Measurements from ENCODE around the gene APBA3.

The APBA3 gene

DNA sequence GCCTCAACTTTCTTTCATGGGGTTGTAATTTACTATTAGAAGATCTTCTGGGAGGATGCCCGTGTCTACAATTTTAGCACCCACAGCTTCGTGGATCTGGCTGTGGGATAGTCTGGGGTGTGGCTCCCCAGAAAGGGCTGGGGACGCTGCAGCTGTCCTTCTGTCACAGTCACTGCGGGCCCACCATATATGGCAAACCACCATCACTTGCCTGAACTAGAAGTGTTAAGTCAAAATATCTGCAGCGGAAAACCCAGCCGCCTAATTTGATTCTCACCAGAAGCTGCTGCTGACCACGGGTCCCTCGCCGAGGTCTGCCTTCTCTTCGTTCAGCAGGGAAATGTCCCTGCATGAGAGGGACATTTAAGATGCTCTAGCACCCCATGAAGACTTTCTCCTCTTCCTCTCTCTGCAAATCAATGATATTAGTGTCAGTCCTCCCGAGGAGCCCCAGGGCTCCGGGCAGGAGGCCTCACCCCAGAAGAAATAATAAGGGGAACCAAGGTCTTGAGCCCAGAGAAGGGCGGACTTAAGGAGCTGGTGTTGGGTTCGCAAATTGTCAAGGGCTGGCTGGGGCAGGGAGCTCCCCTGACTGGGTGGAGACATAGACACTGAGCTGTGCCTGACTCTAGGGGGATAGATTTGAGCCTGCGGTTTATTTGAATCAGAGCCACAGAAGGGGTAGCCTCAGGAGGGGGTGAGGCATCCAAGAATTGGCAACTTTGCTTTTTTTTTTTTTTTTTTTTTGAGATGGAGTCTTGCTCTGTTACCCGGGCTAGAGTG, 27.7 kb upstream of the APBA3 start:
- no peak overlapping the region for H3K4me3 ChIP-seq (ENCODE audit: low read depth, low read length)

DNA sequence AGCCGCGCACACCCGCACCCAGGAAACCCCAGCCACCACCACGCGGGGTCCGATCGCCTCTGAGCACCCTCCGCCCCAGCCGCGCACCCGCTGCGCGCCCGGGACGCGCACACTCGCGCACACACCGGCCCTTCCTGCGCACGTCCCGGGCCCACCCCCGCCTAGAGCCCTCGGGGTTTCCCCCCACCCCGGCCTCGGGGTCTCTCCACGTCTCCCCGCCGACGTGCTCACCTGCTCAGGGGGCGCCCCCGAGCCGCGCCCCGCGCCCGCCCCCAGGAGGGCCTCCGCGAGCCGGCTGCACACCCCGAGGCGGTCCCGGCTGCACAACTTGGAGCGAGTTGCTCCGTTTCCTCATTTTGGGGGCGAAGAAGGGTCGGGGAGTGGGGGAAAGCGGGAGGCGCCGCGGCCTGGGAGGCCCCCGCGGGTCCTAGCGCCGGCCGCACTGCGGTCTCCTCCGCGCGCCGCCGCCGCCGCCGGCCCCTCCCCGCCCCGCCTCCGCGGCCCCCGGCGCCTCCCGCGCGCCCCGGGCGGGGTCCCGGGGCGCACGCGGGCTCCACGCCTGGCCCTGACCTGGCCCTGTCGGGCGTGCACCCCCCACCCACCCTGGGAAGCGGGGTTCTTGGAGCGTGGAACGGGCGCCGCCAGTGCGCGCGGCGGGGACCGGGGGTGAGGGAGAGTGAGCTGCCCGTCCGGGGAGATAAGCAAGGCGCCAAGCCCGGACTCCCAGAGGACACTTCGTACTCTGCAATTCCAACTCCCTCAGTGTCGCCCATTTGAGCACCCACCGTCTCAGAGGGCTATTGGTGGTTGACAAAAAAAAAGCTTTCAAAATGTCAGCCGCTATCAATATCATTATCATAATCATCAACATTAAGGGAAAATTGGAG, 24.7 kb upstream of the APBA3 start, which contains the start of gene MATK:
TSS of gene MATK (minus strand) at position 444 of the 887 bp plus-strand sequence. CDS start 1,246 bp downstream, outside the sequence.
- peak within 1 kb of the TSS; percentile 73 for H3K4me3 ChIP-seq (ENCODE audit: low read depth, low read length)

DNA sequence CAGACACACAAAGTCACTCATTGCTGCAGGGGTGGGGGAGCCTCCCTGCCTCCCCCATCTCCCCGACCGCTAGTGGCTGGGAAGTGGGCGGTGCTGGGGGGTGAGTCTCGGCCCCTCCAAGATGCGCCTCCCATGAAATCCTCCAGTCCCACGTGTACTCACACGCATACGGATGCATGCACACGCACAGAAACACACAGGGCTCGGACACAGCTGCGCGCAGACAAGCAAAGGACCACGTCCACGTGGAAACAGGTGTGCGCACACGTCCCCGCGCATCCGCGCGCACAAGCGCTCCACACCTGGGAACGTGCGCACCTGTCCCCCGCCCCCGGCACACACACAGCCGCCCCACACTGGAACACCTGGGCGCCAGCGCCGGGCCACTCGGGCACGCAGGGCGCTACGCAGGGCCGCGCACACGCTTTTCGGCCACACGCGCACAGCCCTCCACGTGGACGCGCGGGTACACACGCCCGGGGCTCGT, 24.0 kb upstream of the APBA3 start:
- peak overlapping the region; percentile 73 for H3K4me3 ChIP-seq (ENCODE audit: low read depth, low read length)

DNA sequence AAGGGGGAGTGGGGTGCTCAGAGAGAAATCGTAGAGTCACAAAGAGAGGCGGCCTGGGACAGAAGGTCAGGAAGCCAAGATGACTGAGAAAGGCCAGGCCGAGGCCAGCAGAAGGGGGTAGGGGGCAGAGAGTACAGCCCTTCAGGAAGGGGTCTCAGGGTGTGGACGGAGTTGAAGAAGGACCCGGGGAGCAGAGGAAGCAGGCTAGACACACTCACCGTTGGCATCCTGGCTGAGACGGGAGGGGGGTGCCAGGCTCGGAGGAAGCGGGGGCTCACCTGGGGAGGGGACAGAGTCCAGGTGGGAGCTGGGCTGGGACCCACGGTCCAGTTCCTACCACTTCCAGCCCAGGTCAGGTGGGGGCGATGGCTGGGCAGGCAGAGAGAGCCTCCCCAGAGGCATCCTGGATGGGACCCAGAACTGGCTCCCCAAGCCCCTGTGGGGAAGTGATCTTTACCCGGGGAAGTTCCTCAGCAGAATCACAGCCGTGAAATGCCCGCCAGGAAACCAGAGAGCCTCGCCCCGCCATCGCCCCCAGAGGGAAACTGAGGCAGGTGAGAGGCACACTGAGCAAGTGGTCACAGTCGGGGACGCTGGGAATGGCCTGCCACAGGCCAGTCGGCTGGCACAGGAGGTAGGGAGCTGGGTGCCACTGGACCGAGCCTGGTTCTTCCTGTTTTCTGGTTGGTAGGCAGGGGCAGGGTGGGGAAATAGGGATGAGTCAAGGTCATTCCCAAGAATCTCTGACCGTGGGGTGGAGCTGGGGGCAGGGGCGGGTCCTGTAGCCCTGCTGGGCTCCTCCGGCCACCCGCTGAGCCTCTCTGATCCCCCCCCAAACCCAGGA, 23.3 kb upstream of the APBA3 start:
- peak overlapping the region; percentile 73 for H3K4me3 ChIP-seq (ENCODE audit: low read depth, low read length)

DNA sequence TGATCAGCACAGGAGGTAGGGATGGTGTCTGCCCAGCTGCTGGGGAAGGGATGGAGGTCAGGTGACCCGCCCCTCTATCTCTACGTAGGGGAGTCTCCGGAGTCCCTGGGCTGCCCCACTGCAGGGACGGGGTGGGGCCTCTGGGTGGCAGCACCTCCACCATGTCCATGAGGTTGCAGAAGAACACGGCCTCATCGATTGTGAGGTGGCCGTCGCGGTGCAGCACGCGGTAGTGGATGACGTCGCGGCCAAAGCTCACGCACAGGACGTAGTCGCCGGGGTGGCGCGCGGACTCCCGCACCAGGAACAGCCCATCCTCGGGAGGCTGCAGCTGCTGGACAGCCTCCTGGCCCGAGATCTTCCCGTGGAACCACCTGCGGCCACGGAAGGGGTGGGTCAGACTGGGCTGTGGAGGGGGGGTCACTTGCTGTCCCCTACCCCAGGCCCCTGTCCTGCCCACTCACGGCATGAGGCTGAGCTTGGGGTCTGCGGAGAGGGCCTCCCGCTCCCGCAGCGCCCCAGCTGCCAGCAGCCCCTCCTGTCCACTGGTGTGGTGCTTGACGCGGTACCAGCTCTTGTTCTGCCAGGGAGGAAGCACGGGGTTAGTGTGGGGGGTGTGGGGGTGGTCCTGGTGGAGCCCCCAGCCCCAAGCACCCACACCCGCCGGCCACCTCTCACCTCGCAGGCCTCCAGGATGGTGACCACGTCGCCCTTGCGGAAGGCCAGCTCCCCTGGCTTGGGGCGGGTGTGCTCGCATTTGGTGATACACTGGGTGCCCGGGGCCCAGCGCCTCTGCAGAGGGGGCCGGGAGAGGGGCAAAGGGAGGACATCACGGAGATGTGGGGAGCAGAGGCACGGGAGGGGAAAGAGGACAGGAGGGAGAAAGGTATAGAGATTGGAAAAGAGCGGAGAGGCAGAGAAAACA, 22.4 kb upstream of the APBA3 start:
- H3K4me3 ChIP-seq (ENCODE audit: low read depth, low read length), result no peak overlapping the region

DNA sequence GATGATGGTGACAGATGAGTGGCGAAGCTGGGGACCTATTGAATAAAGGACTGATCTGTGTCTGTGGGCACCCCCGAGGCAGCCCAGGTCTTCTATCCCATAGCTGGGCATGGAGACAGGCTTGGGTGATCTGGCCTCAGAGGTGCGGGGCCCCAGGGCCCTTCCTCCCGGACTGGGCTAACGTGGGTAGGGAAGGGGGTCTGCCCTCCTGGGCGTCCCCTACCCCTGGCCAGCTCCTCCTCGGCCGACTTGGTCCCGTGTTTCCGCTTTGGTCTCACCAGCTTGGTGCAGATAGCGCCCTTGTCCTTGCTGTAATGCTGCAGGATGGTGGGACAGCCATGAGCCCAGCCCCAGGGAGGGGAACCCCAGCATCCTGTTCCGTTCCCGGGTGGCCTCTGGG, 21.4 kb upstream of the APBA3 start:
- no peak overlapping the region for H3K4me3 ChIP-seq (ENCODE audit: low read depth, low read length)

DNA sequence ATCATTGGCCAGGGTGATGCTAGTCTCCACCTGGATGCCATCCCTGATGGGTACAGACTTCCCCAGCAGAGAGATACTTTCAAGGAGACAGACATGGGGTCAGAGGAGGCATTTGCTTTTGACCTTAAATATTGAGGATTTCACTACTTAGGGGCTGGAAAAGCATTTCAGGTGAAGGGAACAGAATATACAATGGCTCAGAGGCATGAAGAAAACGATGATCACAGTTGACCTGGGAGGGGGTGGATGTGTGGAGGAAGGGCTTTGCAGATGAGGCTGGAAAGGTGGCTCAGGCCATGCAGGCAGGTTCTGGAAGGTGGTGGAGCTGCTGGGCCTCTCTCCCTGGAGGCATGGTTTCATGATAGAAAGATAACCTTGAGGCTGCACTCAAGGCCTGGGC, 20.8 kb upstream of the APBA3 start:
- H3K4me3 ChIP-seq (ENCODE audit: low read depth, low read length), result no peak overlapping the region

DNA sequence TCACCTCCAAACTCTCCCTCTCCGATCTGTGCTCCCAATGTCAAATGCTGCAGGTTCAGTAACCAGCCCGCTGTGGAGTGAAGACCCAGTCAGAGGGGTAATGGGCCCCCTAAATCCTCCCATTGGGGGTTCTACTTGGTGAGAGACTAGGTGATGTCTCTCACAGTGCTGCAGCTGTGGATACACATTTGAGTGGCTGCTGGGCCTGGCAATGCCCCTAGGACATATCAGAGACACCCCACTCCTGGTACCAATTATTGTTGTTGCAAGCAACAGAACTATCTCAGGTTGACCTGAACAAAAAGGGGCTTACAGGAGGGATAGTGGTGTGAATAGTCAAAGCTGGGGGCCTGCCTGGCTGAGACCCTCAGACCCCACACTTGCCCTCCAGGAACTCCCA, 20.1 kb upstream of the APBA3 start:
- H3K4me3 ChIP-seq (ENCODE audit: low read depth, low read length), result no peak overlapping the region

DNA sequence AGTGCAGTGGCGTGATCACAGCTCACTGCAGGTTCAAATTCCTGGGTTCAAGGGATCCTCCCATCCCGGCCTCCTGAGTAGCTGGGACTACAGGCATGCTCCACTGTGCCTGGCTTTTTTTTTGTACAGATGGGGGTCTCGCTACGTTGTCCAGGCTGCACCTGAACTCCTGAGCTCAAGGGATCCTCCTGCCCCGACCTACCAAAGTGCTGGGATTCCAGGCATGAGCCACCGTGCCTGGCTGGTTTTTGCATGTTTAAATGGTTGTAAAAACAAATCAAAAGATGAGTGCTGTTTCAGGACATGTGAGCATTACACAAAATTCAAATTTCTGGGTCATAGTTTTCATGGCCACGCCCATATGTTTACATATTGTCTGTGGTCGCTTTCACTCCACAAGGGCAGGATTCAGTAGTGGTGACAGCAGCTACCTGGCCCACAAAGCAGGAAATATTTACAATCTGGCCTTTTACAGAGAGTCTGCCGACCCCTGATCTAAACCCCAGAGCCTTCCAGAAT, 19.4 kb upstream of the APBA3 start:
- no peak overlapping the region for H3K4me3 ChIP-seq (ENCODE audit: low read depth, low read length)

DNA sequence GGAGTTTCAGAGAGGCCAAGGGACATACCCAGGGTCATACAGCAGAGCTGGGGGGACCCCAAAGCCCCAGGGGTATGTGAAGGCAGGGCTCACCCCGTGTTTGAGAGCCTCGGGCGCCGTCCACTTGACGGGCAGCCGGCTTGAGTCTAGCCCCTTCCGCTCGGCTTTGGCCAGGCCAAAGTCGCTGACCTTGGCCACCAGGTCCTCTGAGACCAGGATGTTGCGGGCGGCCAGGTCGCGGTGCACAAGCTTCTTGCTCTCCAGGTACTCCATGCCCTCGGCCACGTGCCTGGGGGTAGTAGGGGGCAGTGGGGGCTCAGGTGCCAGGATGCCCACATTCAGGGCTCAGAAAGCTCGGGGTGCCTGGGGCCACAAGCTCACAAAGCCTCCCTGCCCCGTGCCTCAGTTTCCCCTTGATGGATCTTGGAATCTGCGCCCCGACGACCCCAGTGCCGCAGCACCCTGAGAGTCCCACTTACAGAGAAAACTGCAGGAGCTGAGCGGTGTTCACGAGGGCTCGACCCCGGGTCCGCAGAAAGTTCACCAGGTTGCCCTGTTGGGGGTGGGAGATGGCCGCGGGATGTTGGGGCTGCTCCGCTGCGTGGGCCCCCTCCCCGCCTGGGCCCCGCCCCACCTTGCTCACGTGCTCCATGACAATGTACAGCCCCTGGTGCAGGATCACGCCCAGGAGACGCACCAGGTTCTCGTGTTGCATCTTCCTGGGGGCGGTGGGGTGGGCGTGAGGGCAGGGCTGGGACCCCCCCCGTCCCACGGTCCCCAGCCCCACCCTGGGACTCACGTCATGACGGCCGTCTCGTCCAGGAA, 17.6 kb upstream of the APBA3 start:
- no peak overlapping the region for H3K4me3 ChIP-seq (ENCODE audit: low read depth, low read length)

DNA sequence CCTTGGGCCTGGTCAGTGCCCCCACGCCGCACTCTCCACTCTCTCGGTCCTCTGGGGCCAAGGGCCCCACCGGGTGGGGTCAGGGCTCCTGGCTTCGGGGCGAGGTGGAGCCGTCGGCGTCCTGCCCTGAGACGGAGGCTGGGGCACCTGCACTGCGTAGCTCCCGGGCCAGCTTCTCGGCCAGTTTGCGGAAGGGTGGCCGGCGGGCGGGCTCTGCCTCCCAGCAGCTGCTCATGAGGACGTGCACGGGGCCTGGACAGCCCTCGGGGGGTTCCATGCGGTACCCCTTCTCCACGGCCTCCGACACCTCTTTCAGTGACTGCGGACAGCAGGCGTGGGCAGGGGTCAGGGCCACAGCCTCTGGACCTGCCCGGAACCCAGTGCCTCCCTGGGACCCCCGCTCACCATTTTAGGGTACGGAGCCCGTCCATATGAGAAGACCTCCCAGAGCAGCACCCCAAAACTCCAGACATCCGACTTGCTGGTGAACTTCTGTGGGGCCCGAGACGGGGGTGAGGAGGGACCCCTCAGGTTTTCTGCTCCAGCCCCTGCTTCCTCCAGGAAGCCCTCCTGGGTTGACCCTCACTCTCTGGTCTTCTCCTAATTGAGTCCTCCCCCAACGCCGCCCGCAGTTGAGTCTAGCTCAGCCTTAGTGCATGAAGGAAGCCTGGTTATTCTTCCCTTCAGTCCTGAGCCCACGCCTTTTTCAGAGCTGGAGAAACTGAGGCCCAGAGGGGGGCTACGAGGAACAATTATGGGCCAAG, 16.8 kb upstream of the APBA3 start:
- no peak overlapping the region for H3K4me3 ChIP-seq (ENCODE audit: low read depth, low read length)

DNA sequence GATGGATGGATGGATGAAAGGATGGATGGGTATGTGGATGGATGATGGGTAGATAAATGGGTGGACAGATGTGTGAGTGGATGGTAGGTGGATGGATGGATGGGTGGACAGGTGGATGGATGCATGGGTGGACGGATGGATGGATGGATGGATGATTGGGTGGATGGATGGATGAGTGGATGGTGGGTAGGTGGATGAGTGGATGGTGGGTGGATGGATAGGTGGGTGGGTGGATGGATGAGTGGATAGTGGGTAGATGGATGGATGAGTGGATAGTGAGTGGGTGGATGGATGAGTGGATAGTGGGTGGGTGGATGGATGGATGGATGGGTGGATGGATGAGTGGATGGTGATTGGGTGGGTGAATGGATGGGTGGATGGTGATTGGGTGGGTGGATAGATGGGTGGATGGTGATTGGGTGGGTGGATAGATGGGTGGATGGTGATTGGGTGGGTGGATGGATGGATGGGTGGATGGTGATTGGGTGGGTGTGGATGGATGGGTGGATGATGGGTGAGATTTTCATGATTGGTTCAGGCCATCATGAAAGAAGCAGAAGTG, 15.1 kb upstream of the APBA3 start:
- no peak overlapping the region for H3K4me3 ChIP-seq (ENCODE audit: low read depth, low read length)

DNA sequence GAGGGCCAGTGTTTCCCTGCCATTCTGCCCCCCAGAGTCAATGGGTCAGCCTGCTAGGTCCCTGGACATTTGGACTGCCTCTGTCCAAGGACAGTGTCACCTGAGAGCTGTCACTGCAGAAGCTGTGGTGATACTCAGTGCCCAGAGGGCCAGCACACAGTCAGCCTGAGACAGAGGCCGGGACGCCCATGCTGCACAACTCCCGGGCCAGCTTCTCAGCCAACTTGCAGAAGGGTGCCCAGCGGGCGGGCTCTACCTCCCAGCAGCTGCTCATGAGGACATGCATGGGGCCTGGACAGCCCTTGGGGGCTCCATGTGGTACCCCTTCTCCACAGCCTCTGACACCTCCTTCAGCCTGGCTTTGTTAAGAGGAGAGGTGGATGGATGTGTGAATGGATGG, 14.3 kb upstream of the APBA3 start:
- no peak overlapping the region for H3K4me3 ChIP-seq (ENCODE audit: low read depth, low read length)

DNA sequence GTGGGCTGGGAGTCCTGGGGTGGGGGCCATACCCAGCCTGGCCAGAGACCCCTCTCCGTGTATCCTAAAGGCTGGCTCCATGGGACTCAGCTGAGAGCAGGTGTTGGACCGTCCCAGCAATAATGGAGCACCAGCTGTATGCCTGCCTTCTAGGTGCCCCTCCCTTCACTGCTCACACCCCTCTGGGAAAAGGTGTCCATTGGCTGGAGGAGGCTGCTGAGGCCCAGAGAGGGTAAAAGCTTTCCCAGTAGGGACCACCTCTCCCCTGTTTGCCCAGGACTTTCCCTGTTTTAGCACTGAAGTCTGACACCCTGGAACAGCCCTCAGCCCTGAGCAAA, 13.9 kb upstream of the APBA3 start:
- no peak overlapping the region for H3K4me3 ChIP-seq (ENCODE audit: low read depth, low read length)

DNA sequence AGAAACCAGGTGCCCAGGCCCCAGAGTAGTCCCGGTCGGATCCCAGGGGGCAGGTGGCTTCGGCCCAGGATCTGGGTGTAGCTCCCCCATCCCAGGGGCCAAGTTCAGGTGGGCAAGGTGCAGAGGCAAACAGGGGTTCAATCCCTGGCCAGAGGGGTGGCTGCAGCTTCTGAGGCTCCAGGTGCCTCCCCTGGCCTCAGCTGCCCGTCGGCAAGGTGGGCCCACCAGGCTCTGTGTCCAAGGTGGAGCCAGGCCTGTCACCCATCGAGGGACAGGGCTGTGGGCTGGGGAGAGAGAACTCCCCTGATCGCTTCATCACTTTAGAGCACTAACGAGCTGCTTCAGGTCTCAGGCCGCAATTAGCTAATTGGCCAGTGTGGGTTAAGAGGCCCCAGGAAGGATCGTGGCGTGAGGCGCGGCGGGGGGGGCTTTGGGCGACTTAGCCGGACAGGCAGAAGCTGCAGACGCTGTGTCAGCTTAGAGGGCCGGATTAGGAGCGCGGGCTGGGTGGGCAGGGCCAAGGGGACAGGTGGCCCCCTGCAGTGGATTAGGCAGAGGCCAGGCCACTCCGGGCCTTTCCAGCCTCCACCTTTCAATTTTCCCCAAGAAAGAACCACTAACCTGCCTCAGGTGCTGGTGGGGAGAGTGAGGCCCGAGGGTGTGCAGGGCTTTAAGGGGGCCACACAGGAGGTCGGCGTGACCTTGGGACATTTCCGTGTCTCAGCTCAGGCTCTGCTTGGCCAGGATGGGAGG, 13.3 kb upstream of the APBA3 start:
- no peak overlapping the region for H3K4me3 ChIP-seq (ENCODE audit: low read depth, low read length)

DNA sequence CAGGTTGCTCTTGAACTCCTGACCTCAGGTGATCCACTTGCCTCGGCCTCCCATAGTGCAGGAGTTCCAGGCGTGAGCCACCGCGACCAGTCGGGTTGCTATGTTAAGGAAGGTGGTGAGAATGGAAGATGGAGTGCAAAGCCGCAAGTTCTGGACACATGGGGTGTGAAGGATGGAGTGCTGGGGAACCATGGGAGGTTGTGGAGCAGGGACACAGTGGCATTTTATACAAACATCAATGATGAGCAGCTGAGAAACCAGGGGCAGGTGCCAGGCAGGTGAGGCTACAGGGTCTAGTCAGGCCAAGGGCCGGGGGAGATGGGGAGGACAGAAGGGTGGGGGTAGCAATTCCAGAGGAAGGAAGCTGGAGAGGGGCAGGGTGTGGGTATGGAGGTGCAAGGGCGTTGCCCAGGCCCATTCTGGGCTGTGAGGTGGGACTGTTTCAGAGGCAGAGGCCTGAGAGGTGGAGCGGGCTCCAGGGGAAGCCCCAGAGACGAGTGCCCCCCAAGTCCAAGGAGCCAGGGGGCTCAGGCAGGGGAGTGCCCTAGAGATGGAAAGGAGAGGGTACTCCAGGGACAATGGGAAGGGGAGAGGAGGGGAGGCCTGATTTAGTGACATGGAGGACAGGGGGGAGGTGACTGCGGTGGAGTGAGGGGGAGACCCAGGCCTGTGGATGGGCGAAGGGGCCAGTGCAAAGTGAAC, 12.5 kb upstream of the APBA3 start:
- no peak overlapping the region for H3K4me3 ChIP-seq (ENCODE audit: low read depth, low read length)
